ENCODE results near the gene PRLH. TPM values are rescaled to one million over a fixed set of nuclear protein-coding genes. Genes with fewer than 3 reads are reported as not detected.

The PRLH gene
- total RNA-seq, 1 donor from 2014 or later, result not detected

DNA sequence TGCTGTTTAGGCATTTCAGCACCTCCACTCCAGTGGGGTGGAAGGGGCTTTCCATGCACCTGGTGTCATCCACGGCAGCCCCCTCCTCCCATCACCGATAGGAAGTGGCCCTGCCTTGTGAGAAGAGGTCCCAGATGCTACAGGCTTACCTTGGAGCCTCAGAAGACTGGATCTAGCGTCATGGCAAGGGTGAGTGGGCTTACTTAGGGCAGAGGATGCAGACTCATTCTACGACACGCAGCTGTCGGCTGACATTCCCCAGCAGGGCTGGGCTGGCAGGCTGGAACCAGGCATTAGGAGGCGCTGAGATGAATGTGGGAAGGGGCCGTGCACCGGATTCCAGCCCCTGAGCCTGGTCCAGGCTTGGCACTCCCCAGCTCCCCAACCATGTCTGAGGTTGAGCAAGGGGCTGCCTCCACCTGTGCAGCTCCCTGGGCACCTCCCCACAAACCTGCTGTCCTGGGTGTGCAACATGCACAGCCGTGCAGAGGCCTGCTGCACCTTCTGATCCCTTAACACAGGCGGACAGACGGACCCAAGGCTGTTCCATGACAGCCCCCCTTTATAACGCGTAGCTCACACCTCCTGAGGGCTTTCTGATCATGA is 1.7 kb upstream of the PRLH start:
- DNase-seq (ENCODE audit: low read depth, low spot score), result no peak

DNA sequence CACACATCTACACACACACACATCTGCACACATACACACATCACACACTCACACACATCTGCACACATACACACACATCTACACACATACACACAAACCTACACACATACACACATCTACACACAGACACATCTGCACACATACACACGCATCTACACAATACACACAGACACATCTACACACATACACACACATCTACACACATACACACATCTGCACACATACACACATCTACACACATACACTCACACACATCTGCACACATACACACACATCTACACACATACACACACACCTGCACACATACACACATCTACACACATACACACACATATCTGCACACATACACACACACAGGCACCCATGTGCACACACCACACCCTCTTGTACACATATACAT is 400 bp upstream of the PRLH start:
- no peak for DNase-seq (ENCODE audit: low read depth, low spot score)

DNA sequence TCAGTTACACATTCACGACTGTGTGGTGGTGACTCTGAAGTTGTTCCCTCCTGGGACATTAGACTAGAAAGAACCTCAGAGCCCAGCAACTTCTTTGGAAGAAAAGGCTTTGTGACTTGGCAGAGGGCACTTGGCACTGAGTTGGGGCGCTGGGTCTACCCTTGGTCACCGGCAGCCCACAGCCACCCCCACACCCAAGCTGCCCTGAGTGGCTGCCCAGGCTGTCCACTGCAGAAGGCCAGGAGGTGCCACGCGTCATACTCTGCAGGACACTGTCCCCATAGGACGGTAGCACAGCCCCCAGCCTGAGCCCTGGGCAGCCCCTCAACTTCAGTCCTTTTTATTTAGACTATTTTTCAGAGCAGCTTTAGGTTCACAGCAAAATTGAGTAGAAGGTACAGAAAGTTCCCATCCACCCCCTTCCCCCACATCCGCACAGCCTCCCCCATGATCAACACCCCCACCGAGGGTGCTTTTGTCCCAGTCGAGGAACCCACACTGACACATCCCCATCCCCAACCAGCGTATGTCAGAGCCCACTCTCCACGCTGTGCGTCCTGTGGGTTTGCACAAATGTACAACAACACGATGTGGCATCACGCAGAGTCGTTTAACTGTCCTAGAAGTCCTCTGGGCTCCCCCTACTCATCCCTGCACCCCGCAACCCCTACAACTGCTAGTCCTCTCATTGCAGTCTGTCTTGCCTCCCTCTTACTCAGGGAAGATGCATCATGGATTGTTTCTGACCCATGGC is 1.1 kb downstream of the PRLH start:
- DNase-seq (ENCODE audit: low read depth, low spot score), result no peak

DNA sequence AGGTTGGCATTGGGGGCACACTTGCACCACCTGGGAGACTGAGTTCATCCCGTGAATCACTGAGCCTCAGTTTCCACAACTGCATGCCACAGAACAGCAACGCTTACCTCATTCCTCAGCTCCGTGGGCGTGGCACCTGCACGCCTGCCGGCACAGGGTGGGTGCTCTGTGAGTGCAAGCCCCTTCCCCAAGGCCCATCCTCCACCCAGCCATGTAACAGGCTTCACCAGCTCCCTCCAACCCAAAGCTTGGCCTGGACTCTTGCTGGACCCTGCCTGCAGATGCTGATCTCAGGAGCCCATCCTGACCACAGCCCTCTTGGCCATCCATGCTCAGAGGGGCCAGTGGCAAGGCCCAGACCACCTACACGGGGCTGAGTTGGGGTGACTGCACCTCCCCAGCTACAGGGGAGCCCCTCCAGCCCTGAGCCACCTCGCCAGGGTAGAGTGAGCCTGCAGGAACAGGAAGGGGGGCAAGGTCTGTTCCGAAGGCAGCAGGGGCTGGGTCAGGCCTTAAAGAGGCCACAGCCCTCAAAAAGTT is 1.8 kb downstream of the PRLH start:
- DNase-seq (ENCODE audit: low read depth, low spot score), result no peak

DNA sequence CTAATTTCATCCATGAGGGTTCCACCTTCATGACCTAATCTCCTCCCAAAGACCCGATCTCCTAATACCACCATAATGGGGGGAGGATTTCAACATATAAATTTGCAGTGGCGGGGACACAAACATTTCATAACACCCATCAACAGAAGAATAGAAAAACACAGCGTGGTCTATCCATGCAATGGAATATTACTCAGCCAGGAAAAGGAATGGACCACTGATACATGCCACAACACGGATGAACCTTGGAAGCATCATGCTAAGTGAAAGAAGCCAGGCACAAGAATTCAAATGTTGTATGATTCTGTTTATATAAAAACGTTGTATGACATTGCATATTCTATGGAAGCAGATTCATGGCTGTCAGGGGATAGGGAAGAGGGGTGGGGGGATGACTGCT is 2.7 kb downstream of the PRLH start:
- no peak for DNase-seq (ENCODE audit: low read depth, low spot score)

DNA sequence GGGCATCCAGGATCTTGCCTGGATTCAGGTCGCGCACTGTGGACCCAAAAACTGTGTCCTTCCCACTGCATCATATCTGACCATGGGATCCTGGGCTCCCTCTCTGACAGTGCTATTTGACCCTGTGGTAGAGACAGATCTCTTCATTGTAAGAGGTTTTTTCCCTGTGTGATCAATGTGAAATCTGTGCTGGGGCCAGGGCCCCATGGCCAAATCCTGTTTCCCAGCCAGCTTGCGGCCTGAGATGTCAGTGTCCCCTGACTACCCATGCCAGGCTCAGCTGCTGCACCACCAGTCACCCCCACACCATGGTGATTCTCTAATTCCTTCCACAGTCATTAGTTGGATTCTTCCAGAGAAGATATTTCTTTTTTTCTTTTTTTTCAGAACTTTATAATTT is 3.5 kb downstream of the PRLH start:
- DNase-seq (ENCODE audit: low read depth, low spot score), result no peak

DNA sequence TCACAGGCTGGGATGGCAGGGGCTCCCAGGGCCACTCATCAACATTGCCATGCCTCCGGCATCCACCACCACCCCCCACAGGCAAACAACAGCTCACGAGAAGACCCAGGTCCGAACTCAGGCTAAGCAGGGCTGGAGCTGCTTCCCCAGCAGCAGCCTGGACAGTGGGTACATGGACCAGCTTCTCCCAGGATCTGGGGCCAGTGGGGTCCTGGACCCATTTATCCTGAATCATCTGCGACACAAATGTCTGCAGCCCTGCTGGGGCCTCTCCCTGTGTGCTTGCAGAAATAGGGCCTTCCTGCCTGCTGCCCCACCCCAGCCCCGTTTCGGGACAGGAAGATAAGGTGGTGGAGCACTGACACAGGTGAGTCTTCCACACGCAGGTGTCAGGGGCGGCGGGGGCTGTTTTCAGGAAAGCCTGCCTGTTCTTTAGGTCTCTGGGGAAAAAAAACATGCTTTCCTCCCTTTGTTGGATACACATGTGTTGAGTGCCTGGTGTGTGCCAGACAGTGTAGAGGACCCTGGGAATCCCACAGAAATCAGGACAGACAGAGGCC is 4.5 kb downstream of the PRLH start:
- no peak for DNase-seq (ENCODE audit: low read depth, low spot score)

DNA sequence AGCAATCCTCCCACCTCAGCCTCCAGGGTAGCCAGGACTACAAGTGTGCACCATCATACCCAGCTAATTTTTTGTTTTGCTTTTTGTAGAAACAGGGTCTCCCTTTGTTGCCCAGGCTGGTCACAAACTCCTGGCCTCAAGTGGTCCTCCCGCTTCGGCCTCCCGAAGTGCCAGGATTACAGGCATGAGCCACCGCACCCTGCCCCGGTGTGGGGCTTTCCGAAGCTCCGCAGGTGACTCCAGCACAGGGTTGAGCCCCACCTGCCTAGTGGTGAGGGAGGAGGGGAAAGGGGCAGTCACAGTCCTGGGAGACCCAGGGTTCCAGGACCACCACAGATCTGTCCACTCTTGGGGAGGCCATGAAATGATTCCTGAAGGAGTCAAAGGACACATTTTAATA is 5.2 kb downstream of the PRLH start:
- DNase-seq (ENCODE audit: low read depth, low spot score), result no peak

DNA sequence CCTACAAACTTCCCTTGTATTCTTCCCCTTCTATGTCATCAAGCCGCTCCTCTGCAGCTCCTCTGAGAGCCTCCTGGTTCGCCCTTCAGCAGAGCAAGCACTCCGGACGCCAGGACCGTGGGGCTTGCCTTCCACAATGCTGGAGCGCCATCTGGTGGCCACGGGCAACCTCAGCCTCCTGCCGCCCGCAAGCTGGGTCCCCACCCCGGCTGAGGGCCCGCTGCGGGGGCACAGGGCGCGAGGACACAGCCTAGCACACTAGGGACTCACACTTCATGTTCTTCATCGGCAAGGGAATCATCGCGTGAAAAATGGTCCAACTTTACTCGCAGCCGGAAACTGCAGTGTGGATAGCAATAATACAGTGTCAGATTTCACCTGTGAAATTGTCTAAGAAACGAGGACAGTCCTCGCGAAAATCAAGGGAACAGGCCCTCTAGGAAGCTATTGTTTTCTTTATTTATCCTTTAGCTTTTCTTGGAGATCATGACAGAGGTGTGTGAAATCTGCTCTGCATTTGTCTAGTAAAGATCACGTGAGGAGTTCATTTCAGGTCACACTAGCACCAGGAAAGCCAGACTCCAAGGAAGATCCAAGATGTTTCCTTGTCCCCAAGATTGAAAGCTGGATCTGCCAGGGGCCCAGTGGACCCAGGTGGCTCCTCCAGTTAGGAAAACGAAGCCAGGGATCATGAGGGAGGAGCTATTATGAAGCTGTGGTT is 5.8 kb downstream of the PRLH start:
- peak; percentile 72 for DNase-seq (ENCODE audit: low read depth, low spot score)

DNA sequence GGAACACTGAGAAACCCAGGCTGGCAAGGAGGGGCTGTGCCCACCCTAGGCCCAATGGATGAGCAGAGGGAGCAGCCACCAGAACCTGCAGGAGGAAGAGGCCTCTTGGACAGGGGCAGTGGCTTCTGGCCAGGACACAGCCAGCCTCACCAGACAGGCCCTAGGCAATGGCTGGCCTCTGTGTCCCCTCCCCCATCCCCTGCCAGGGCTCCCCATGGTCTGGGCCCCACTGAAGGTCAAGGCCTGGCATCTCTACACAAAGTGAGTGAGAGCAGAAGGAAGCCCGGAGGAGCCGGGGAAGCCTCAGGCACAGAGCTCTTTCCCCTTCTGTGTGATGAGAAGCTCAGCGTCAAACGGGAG is 6.3 kb downstream of the PRLH start:
- no peak for DNase-seq (ENCODE audit: low read depth, low spot score)

DNA sequence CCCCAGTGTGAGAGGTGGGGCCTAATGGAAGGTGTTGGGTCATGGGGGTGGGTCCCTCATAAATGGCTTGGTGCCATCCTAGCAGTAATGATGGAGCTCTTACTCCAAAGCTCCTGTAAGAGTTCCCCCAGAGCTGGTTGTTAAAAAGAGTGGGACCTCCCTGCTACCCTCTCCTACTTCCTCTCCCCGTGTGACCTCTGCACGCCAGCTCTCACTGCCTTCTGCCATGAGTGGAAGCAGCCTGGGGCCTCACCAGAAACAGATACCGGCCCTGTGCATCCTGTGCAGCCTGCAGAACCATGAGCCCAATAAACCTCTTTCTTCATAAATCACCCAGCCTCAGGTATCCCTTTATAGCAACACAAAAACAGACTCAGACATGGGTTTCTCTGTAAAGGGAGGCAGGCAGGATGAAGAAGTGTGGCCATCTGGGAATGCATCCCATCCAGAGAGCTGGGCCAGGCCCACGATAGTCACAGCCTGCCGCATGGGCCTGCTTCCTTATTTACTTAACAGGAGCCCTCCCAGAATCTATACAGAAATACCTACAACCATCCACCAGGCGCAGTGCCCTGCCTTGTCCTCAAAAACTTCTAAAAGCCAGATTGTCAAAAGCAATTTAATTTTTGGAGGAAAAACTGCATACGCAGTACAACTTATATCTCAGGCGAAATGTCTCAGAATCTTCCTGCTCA is 7.5 kb downstream of the PRLH start:
- DNase-seq (ENCODE audit: low read depth, low spot score), result no peak

DNA sequence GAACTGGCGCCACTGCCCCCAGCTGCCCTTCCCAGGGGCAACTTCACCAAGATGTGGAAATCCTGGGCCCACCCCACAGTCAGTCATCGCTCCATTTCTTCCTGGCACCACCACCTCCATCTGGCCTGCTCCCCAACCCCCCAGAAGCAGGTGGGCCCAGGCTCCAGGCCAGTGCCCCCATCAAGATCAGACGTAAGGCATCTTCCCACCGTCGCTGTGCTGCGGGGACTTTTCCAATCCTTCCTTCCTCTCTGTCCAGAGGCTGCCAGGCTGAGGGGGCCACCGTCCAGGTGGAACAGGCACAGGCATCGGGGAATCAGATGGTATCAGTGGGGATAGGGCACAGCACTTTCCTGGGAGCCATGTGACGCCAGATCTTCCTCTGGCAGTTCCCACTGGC is 8.1 kb downstream of the PRLH start:
- DNase-seq (ENCODE audit: low read depth, low spot score), result no peak

DNA sequence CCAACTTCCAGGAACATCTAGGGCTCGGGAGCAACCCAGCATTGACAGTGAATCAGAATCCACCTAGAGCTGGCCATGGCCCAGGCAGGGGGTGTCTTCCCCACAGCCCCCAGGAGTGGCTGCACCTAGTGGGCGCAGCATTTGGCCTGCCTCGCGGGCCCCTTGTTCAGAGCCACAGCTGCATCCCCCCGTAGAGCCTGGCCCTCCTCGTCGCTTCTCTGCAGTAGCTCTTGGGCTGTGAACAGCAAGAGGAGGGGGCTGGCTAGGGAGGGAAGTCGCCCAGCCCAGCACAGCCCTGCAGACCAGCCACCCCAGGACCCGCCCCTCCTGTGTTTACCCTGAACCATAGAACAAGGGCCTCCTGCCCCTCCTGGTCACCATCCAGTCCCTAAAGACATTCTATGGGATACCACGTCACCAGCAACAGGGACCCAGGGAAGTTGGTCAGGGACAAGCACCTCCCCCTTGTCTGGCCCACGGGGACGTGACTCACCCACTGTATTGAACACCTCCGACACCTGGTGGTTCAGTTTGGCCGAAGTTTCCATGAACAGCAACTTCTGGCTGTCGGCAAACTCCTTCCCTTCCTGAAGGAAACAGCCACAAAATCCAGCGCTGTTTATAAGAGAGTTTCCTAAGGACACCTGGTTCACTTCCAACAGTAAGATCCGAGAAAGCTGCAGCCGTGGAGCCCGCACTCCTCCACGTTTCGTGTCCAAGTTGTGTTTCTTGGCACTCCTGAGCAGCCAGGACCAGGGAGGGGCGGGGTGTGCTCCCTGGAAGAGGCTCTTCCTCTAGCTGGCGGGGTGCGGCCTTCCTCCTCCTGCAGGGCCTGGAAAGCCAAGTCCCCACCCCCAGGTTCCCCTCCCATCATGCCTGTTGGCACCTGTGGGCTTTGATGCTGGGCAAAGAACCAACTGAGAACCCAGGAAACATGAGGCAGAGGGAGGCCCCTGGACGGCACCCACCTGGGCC is 8.8 kb downstream of the PRLH start:
- no peak for DNase-seq (ENCODE audit: low read depth, low spot score)

DNA sequence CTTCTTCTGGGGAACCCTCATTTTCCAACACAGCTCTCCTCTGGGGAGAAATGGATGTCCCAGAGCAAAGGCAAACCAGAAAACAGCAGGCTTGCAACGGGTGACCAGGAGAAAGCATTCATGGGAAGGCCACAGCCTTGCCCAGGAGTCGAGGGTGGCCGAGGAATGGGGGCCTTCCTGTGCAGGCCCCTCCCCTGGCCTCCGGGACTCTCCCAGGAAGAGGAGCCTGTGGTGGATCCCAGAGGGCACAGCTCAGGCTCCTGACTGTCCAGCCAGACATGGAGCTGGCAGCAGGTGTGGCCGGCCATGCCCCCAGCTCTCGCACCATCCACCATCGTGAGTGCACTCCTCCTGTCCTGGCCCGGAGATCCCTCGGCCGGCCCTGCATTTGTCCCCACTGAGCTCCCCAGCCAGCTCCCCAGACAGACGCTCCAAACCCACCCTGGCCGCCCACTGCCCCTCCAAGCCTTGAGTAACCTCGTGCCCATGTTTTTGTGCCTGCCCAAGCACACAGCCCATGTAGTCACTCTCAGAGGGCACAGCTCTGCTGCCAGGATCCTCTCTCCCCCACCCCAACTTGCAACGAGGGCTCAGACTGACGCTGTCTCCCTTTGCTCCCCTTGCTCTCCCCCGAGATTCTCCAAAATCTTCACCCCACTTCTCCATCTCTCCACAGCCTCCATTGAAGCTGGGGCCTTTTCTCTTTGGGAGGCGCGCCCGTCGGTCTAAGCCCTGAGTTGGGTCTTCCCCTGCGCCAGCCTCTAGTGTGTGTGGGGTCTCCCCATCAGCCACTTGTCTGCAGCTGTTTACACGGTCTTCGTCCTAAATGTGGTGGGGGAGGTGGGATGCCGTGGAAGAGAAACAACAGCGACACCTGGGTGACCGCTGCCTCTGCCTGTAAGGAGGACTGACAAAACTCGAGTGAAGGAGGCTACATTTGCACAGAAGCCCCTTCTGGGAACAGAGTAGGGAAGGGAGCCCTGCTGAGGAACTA is 9.8 kb downstream of the PRLH start:
- no peak for DNase-seq (ENCODE audit: low read depth, low spot score)

DNA sequence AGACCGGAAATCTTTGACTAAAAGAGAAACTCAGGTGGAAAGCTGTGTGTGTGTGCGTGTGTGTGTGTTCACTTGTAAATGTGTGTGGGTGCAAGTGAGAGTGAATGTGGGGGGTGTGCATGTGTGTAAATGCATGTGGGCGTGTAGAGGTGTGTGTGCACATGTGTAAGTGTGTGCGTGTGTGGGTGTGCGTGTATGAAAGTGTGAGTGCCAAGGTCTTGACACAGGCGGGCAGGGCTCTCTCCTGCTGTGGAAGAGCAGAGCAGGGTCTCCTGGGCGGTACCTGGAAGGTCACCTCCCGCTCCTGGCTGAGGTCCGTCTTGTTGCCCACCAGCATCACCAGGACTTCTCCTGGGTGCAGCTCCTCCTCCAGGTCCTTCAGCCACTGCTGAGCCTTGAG is 10.6 kb downstream of the PRLH start:
- no peak for DNase-seq (ENCODE audit: low read depth, low spot score)

DNA sequence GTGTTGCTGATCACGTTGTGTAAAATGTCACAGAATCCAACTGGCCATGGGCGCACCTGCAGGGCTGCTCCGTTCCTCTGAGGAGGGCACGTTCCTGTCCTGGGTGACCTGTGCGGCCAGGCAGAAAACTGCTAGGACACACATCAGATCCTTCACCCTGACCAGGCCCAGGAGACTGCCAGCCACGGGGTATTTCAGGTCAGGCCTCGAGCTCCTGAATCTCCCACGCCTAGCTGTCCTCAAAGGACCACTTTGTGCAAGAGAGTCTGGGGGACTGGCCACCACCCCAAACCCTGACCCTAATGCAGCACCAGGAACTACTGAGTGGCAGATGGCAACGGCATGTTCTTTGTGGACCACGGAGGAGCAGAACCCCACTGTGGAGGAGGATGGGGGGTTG is 11.1 kb downstream of the PRLH start:
- no peak for DNase-seq (ENCODE audit: low read depth, low spot score)

DNA sequence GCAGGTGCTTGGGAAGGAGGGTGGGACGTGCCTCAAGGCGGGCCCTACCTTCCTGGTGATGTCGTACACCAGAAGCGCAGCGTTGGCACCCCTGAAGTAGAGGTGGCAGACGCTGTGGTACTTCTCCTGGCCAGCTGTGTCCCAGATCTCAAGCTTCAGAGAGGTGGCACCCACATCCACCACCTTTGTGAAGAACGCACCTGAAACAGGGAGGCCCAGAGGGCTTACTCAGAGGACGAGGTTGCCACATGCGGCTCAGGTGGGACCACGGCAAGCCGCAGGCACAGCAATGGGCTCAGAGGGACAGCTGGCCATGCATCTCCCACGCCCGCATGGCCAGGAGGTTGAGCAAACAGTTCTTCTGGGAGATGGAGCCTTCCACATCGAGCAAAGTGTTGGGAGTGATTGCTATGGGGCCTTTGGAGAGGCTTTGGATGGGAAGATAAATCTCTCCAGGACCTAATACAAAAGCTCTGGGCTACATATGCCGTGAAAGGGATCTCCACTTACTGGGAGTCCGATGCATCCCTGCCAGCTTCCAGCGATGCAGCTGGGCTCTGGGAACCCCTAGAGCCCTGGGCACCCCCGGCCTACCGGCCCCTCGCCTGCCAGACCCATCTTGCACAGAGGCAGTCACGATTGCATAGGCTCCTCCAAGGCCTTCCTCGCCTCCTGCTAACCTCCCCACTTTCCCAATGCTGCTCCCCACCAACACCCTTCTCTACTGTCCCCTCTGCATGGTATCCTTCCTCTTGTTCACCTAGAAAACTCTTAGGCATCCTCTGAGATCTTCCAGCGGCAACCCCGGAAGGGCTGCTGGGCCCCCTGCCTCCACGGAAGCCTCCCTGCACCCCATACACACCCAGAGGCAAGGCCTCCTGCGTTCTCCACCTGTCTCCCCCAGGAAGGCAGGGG is 11.8 kb downstream of the PRLH start:
- DNase-seq (ENCODE audit: low read depth, low spot score), result no peak

DNA sequence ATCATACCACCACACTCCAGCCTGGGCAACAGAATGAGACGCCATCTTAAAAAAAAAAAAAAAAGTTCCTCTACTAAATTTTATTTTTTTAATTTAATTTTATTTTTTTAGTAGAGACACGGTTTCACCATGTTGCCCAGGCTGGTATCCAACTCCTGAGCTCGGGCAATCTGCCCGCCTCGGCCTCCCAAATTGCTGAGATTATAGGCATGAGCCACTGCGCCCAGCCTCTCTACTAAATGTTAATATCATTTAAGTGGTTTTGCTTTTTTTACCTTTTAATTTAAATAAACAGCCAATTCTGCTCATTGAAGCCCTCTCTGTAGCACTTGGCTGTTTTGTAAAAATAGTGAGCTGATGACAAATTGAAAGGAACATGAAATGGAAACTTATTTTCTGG is 15.0 kb downstream of the PRLH start:
- no peak for DNase-seq (ENCODE audit: low read depth, low spot score)
